ENCODE measurements around the gene GHR.

GHR gene

GRCh38 chr5:42566652-42567295 is 143.5 kb downstream of the GHR start:
- no peak for DNase-seq
- Histone ChIP-seq H3K9ac (ENCODE audit: low read length) (no peak overlapping the region), H4K20me1 (ENCODE audit: insufficient read depth, low read length) (no peaks in the 10 kb centered on the region), H3K4me2 (ENCODE audit: low read depth, low read length) (no peak overlapping the region), H3K36me3 (replicated peaks; ENCODE audit: insufficient read depth, low read length) (no peaks in the 10 kb centered on the region), H3K79me2 (ENCODE audit: low read length) (no peaks in the 10 kb centered on the region), H3K27ac (ENCODE audit: low read length) (no peak overlapping the region), H2AFZ (ENCODE audit: low read length) (no peak overlapping the region), H3K4me1 (ENCODE audit: low read length) (no peaks in the 10 kb centered on the region), H3K9me3 (replicated peaks; ENCODE audit: insufficient read depth, low read length) (no peaks in the 10 kb centered on the region), H3F3A (ENCODE audit: insufficient read depth, low read length) (no peaks in the 10 kb centered on the region), H3K27me3 (replicated peaks; ENCODE audit: insufficient read depth, low read length) (no peaks in the 10 kb centered on the region), H3K9me2 (replicated peaks; ENCODE audit: insufficient read depth, low read length) (no peaks in the 10 kb centered on the region), H3K4me3 (ENCODE audit: low read length) (no peak overlapping the region)
- TF ChIP-seq CTCF (IDR thresholded peaks at IDR 0.05; ENCODE audit: low read length), result no peak
- no peak for TF ChIP-seq EZH2phosphoT487 (IDR thresholded peaks at IDR 0.05; ENCODE audit: low read length)
- no peak for TF ChIP-seq EZH2 (optimal IDR thresholded peaks at IDR 0.05; ENCODE audit: low read depth, low read length)

- no peaks in the 10 kb centered on the region for H3F3A ChIP-seq (ENCODE audit: insufficient read depth, low read length)
- H3K4me1 ChIP-seq (ENCODE audit: low read length), result no peaks in the 10 kb centered on the region
- H3K4me2 ChIP-seq (ENCODE audit: low read depth, low read length), result no peak overlapping the region
- no peaks in the 10 kb centered on the region for H3K27me3 ChIP-seq (replicated peaks; ENCODE audit: insufficient read depth, low read length)
- no peak for DNase-seq
- H3K36me3 ChIP-seq (replicated peaks; ENCODE audit: insufficient read depth, low read length), result no peaks in the 10 kb centered on the region
- no peak overlapping the region for H2AFZ ChIP-seq (ENCODE audit: low read length)
- H3K9ac ChIP-seq (ENCODE audit: low read length), result no peak overlapping the region
- H3K79me2 ChIP-seq (ENCODE audit: low read length), result no peaks in the 10 kb centered on the region
- H3K9me2 ChIP-seq (replicated peaks; ENCODE audit: insufficient read depth, low read length), result no peaks in the 10 kb centered on the region
- no peak overlapping the region for H3K27ac ChIP-seq (ENCODE audit: low read length)
- no peaks in the 10 kb centered on the region for H4K20me1 ChIP-seq (ENCODE audit: insufficient read depth, low read length)
- no peak overlapping the region for H3K4me3 ChIP-seq (ENCODE audit: low read length)
- no peaks in the 10 kb centered on the region for H3K9me3 ChIP-seq (replicated peaks; ENCODE audit: insufficient read depth, low read length)
- no peak for TF ChIP-seq EZH2phosphoT487 (IDR thresholded peaks at IDR 0.05; ENCODE audit: low read length)
- no peak for TF ChIP-seq EZH2 (optimal IDR thresholded peaks at IDR 0.05; ENCODE audit: low read depth, low read length)
- TF ChIP-seq CTCF (IDR thresholded peaks at IDR 0.05; ENCODE audit: low read length), result no peak
Observed at GRCh38 chr5:42569325-42569724, 146.1 kb downstream of the GHR start.

GRCh38 chr5:42569953-42570548 is 146.8 kb downstream of the GHR start:
- TF ChIP-seq EZH2phosphoT487 (IDR thresholded peaks at IDR 0.05; ENCODE audit: low read length) (no peak), CTCF (IDR thresholded peaks at IDR 0.05; ENCODE audit: low read length) (no peak), EZH2 (optimal IDR thresholded peaks at IDR 0.05; ENCODE audit: low read depth, low read length) (no peak)
- Histone ChIP-seq H3K9ac (ENCODE audit: low read length) (no peak overlapping the region), H3K9me2 (replicated peaks; ENCODE audit: insufficient read depth, low read length) (no peaks in the 10 kb centered on the region), H3K79me2 (ENCODE audit: low read length) (no peaks in the 10 kb centered on the region), H3F3A (ENCODE audit: insufficient read depth, low read length) (no peaks in the 10 kb centered on the region), H3K4me3 (ENCODE audit: low read length) (no peak overlapping the region), H3K9me3 (replicated peaks; ENCODE audit: insufficient read depth, low read length) (no peaks in the 10 kb centered on the region), H4K20me1 (ENCODE audit: insufficient read depth, low read length) (no peaks in the 10 kb centered on the region), H3K4me1 (ENCODE audit: low read length) (no peaks in the 10 kb centered on the region), H3K36me3 (replicated peaks; ENCODE audit: insufficient read depth, low read length) (no peaks in the 10 kb centered on the region), H3K27me3 (replicated peaks; ENCODE audit: insufficient read depth, low read length) (no peaks in the 10 kb centered on the region), H3K27ac (ENCODE audit: low read length) (no peak overlapping the region), H3K4me2 (ENCODE audit: low read depth, low read length) (no peak overlapping the region), H2AFZ (ENCODE audit: low read length) (no peak overlapping the region)
- no peak for DNase-seq
